CD4-positive, alpha-beta T cell treated with Interleukin-1 beta for 1 hour (primary cell): ENCODE results near the gene NHERF2.

ENCODE experiments used
- DNase-seq, 2 donors: peaks; one replicate each; pipeline ENCODE4 v3.0.0-alpha.2; 2020 to 2022

NHERF2 gene

DNA sequence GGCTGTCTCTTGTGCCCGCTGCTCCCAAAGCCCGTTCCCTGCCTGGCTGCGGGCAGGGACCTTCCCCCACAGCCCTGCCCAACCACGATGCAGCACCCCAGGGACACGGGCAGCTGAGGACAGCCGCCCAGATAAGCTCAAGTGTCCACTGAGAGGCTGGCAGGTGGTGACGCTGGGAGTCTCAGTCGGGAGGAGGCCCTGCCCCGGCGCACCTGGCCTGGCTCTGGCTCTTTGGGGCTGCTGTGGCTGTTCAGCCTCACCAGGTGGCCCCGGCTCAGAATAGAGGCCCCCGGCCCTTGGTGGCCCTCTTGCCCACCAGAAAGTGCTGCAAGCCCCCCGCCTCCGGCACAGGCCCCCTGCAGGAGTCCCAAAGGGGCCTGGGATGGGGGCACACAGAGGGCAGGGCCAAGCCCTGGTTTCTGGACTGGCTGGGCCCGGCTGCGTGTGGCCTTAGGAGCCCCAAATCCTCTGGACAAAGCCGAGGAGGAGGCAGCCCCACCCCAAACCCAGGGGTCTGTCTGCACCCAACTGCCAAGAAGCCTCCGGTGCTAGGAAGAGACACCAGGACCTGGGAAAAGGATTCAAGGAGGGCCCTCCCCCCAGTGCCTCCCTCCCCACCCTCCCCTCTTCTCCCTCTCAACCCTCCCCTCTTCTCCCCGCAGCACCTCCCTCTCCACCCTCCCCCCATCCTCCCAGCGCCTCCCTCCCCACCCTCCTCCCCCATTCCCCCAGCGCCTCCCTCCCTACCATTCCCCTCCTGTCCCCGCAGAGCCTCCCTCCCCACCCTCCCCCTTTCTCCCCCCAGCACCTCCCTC is 15.7 kb downstream of the NHERF2 start:
- no peak for DNase-seq

DNA sequence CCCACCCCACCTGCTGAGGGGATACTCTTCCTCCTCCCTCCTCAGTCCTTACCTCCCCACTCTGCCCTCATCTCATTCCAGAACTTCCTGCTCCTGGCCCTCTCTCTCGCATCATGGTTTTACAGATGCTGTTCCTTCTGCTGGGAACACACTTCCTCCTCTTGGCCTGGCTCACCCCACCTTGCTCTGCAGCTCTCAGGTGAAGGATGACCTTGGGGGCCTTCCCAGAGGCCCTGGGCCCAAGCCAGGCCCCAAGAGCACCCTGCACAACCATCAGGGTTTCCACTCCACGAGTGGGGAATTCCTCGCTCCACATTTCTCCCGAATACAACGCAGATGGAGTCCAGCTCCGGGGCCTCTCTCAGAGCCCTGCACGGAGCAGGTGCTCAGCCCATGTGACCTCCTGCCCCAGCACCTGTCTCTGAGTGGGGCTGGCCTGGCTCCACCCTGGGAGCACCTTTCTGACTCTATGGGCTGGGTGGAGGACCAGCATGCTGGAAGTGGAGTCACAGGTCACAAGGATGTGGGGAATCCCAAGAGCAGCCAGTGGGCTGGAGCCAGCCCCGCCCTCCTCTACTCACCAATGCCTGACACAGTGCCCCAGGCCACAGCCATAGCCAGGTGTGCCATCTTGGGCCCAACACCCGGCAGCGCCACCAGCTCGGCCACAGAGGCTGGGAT is 16.4 kb downstream of the NHERF2 start:
- no peak for DNase-seq

DNA sequence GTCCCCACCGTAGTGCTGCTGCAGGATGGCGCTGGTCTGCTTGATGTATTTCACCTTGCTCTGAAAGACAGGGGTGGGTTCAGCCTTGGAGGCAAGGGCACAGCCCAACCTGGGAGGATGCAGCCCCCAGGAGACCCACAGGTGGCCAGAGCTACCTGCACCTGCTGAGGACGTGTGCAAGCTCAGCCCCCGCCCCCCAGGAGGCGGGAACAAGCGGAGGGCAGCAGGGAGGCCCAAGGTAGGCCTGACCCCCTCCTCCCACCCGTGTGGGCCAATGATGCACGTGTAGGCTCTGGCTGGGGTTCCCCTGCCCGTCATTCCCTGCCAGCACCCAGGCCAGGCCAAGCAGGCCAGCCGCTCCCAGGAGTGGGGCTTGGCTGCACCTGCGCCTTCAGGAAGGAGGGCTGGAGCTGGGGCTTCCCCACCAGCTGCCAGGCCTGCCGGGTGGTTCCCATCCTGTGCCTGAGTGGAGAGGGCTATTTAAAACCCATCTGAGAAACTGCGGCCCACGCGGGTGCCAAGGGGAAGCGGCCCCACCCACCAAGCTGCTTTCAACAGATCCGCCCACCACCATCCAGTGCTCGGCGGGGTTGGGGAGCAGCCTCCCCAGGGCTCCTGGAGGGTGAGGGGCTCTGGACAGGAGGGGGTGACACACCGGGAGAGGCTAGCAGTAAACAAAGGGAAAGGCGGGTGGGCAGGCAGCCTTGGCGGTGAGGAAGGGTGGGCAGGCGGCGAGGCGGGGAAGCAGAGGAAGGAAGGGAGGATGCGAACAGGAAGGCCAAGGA is 17.2 kb downstream of the NHERF2 start:
- no peak for DNase-seq

DNA sequence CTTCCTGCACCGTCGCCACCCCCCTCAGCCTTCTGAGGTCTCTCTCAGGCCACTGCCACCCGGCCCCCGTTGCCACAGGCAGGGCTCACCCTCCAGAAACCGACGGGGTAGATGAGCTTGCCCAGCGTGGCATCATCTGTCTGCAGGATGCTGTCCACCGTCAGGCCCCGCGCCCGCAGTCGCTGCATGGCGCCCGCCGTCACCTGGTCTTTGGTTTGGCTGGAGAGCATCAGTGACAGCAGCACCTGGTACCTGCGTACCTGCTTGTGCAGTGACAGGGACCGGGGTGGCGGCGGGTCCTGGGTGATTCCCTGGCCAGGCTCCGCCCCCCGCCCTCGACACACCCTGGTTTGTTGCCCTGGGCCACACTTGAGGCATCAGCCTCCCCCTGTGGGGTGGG is 17.8 kb downstream of the NHERF2 start:
- no peak for DNase-seq

DNA sequence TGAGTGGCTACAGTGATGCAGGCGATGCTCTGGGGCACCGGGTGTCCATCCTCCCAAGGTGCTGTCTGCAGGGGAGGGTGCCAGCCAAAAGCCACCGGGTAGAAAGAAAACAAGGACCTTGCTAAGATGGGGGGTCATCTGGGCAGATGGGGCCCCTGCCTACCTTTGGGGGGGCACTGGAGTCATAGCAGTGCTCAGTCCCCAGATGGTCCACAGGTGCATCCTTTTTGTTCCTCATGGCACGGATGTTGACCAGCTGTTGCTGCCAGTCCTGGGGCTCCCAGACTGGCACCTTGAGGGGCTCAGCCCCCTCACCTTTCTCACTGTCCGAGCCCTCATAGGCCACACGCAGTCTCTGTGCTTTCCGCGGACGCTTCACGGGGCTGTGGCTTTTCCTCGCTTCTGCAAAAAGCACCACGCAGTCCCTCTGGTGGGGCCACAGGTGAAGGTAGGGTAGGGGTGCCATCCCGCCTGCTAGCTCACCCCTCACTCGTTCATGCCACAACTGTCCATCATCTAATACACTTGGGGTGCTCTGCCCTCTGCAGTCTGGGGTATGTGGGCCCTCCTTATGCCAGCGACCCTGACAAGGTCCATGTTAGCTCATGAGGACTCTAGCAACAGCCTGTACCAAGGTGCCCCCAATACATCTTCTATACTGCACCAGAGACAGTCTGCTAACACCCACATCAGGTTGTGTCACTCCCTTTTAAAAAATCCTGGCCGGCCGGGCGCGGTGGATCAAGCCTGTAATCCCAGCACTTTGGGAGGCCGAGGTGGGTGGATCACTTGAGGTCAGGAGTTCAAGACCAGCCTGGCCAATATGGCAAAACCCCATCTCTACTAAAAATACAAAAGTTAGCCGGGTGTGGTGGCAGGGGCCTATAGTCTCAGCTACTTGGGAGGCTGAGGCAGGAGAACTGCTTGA is 19.5 kb downstream of the NHERF2 start:
- DNase-seq: no peak

DNA sequence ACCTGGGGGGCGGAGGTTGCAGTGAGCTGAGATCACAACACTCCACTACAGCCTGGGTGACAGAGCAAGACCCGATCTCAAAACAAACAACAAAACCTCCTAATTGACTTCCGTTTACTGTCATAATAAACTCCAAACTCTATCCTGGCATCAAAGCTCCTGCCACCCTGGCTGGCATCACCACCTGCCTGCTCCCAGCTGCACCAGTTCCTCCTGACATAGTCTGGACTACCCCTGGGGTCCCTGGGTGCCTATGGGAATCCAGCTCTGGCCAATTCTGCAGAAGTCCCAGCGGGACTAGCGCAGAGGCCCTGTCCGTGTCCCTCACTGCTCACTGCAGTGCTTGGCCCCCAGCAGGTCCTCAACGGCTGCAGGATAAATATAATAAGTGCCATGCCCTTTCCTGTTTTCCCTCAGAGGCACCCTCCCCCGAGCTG is 20.2 kb downstream of the NHERF2 start:
- DNase-seq: no peak

DNA sequence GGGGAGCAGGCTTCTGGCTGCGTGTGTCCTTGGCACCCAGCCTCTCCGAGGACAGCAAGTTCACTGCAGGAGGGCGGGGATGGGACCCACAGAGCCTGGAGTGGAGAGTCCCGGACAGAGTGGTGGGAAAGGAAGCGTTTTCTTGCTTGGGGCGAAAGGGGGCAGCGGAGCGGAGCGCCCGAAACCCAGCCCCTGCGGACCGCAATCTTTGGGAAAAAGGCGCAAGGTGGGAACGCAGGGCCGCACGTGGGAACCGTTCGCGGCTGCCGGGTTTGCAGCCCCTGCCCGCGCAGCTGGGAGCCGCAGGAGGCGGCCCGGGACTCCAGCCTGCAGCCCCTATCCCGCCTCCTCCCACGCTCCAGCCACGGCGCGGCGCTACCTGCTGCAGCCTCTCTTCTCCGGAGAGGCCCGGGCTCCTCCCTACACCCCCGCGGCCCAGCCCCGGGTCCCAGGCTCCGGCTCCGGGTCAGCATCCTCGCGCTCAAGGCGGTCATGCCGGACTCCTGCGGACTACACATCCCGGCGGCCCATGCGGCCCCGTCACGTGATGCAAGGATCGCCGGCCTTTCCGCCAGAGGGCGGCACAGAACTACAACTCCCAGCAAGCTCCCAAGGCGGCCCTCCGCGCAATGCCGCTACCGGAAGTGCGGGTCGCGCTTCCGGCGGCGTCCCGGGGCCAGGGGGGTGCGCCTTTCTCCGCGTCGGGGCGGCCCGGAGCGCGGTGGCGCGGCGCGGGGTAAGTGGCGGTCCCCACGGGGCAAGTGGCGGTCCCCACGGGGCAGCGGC is 20.8 kb downstream of the NHERF2 start, which contains the start of the genes NTHL1 and TSC2:
Gene NTHL1 (minus strand): TSS at position 505 of the 786 bp plus-strand sequence. CDS start 11 bp downstream, at position 494.
Gene TSC2 (plus strand): TSS at position 656 of the 786 bp plus-strand sequence. CDS start 631 bp downstream, outside the sequence.
- DNase-seq: peak; percentile 93

DNA sequence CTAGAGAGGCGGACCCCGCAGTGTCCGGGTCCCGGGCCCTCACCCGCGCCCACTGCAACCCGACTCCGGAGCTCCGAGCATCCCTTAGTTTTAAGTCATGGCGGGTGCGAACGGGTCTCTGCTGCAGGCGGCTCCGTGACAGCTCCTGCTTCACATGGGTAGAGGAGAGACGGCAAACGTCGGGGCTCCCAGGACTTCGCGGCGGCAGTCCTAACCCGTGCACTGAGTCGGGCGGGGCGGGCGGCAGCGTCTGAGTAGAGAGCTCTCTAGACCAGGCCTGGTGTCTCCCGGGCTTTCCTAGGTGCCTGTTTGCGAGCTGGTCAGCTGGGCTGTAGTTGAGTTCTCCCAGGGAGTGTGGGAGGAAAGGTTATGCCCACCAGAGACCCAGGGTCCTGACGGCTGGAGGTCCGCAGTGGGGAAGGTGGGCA is 21.4 kb downstream of the NHERF2 start:
- DNase-seq: no peak

DNA sequence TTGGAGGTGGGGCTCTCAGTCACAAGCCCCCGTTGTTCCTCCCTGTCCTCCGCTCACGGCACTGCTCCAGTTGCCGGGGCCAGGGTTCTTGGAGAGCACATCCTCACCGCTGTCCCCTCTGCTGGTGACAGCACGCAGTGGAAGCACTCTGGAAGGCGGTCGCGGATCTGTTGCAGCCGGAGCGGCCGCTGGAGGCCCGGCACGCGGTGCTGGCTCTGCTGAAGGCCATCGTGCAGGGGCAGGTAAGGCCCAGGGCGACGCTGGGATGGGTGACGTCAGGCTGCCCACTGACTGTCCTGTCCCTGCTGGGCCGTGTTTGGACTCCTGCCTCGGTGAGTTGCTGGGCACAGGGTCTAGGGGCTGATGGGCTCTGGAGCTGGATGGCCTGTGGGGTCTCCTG is 26.5 kb downstream of the NHERF2 start:
- DNase-seq: no peak

DNA sequence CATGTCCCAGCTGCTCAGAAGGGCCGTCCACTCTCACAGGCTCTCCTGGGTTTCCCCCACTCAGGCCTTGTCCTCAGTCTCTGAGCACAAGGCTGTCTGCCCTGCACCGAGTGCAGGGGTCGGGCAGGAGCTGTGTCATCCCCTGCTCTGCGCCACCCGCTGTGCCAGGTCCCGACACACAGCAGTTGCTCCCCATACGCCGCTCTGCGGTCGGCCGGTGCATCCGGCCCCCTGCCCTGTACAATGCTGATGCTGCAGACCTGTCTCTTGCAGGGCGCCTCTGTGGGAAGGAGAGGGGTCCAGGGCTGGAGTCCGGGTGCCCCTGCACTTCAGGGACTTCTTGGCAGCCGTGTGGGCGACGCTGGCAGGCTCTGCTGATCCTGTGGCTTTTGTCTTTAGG is 27.2 kb downstream of the NHERF2 start:
- DNase-seq: no peak

DNA sequence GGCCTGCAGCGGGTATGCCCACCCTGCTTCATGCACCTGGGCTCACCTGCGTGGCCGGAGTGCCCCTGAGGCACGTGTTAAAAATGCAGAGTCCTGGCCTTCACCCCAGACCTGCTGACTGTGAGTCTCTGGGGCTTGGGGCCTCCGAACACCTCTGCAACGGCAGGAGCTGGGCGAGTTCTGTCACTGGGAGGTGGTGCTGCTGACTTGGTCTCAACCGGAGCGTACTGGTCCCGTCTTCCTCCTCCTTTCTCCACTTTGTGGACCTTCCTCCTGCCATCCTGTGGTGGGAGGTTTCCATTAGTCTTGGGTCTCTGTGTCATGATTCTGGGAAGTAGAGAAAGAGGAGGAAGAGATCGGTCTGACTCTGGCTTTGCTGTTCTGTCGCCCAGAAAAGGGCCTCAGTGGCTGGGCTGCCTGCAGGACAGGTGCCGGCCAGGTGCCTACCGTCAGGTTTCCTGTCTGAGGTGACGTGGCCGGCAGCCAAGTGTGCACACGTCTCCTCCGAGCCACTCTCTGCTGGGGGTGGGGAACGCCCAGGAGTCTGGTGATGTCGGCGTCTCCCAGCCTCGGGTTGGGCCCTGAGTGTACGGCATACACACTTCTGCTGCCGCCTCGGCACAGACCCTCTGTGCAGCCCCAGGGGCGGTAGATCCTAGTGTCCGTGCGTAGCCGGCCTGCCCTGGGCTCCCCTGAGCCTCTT is 28.0 kb downstream of the NHERF2 start:
- DNase-seq: no peak

DNA sequence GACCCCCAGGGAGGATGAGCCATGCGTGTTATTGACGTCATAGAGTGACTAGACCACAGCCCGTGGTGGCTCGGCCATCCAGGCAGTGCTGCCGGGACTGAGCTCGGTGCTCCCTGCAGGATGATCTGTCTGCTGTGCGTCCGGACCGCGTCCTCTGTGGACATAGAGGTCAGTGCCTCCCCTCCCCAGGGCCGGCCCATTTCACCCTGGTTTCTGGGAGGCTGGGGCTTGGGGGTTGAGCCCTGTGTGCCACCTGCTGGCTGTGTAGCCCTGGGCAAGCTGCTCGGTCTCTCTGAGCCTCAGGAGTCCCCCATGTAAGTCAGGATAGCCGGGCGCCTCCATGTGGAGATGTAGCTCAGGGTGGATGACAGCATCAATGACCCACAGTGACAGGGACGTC is 29.4 kb downstream of the NHERF2 start:
- DNase-seq: no peak

DNA sequence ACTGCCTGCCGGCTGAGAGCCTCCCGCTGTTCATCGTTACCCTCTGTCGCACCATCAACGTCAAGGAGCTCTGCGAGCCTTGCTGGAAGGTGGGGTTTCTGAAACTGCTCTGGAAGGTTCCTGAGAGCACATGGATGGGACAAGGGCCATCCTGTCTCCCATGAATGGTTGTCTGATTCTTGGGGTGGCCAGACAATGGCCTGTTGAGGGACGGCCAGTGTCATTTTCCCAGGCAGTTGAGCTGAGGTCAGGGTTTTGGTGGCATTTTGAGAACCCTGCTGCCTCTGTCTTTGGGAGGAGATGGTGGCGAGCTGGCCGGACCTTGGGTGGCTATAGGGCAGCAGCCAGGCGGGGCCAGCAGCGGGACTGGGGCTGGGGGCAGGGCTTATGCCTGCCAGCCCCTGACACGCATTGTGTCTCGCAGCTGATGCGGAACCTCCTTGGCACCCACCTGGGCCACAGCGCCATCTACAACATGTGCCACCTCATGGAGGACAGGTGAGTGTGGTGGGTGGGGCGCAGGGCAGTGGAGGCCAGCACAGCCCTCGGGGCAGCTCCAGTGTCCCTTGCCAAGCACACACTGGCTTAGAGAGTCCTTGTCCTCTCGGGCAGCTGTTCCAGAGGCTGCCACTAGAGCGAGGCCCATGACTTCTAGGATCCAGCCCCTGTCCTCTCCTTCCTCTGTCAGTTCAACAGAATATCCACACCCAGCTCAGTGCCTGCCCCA is 30.1 kb downstream of the NHERF2 start:
- no peak for DNase-seq

DNA sequence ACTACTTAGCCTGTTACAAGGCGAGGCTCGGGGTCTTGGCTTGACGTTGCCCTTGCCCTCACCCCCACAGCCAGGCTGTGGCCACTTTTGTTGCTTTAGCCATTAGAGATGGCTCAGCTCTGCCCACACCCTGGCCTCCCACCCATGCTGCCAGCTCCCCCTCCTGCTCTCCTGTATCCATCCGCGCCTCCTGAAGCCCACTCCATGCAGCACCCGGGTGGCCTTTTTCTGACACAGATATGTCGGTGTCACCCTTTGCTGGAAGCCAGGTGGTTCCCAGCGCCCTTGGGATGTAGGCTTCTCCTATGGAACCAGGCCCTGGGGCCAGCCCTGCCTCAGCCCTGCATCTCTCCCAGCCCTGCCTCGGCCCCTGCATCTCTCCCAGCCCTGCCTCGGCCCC is 30.7 kb downstream of the NHERF2 start:
- no peak for DNase-seq

DNA sequence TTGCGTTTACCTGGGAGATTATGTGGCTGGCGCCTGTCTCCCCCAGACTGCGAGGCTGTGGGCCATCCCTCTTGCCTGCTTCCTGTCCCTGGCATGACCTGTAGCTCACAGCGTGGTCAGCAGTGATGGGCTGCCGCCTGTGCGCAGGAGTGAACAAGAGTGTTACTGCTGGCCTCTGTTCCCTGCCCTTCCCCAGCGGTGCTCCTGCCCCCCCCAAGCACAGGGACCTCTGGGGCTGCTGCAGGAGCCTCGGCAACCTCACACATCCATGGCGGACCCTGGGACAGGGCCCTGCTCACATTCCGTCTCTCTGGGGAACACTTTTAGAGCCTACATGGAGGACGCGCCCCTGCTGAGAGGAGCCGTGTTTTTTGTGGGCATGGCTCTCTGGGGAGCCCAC is 31.7 kb downstream of the NHERF2 start:
- DNase-seq: no peak

DNA sequence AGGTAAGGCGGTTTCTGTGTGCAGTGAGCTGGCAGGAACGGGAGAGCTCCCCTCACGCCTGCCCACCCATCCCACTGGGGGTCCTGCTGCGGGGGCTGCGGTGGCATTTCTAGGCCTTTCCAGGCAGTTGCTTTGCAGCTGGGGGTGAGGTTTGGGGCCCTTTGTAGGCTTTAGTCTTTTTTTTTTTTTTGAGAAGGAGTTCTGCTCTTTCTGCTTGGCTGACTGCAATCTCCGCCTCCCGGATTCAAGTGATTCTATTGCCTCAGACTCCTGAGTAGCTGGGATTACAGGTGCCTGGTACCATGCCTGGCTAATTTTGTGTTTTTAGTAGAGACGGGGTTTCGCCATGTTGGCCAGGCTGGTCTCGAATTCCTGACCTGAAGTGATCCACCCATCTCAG is 32.2 kb downstream of the NHERF2 start:
- no peak for DNase-seq

DNA sequence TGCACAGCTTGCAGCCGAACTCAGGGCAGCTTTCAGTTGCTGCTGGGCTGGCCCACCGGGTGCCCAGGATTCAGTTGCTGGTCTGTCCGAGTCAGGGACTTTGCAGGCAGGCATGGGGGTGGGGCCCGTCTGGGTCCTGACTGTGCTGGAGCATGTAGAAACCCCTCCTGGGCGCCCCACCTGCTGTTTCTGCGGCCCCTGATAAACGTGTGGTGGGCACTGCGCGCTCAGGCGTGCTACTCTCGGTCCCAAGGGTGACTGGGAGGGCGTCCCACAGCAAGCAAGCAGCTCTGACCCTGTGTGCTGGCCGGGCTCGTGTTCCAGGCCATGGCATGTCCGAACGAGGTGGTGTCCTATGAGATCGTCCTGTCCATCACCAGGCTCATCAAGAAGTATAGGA is 33.6 kb downstream of the NHERF2 start:
- DNase-seq: no peak

DNA sequence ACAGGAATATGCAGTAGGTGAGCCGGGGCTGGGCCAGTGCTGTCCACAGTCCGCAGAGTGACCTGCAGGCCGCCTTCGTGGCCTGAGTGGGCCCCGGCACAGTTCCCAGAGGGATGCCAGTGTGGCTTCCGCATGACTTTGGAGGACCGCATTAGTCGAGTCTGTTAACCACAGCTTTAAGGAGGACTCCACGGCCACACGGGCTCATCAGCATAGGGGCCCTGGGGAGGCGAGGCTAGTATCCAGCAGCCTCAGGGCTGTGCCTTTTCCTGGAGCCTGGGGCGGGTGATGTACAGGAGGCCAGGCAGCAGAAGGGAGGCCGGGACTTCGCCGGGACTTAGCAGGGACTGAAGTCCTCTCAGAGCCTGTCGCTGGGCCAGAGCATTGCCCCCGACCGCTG is 34.3 kb downstream of the NHERF2 start:
- DNase-seq: no peak

DNA sequence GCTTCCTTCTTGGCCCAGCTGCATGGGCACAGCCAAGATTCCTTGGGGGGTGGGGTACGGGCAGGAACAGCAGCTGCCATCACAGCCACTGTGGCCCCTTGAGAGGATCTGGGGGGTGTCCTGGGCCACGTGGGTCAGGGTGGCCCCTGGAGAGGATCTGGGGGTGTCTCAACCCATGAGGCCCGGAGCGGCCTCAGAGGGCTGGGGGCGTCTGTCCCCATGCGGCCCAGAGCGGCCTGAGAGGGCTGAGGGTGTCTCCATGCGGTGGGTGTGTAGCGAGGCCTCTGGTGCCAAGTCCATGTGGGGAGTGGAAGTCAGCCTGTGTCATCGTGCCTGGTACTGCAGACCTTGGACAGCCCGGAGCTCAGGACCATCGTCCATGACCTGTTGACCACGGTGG is 34.8 kb downstream of the NHERF2 start:
- DNase-seq: no peak

DNA sequence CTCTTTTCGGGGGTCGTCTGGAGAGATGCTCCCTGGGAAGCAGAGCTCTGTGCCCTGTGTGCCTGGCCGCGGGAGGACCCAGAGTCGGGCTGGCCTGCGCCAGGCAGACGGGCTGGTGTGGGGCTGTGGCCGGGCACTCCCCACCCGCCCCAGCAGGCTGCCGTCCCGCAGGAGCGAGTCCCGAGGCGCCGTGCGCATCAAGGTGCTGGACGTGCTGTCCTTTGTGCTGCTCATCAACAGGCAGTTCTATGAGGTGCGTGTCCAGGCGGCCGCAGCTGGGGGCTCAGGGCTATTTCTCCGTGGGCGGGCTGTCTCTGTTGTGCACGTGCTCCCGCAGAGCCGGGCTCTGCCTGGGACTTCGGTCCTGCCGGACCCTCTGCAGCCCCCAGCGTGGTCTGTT is 36.1 kb downstream of the NHERF2 start:
- DNase-seq: no peak
